ENCODE data around the gene TRMT10B.
A peak's percentile ranks its signal among the peaks of the same experiment; 100 is the strongest.

The TRMT10B gene, protein sequence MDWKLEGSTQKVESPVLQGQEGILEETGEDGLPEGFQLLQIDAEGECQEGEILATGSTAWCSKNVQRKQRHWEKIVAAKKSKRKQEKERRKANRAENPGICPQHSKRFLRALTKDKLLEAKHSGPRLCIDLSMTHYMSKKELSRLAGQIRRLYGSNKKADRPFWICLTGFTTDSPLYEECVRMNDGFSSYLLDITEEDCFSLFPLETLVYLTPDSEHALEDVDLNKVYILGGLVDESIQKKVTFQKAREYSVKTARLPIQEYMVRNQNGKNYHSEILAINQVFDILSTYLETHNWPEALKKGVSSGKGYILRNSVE

DNA sequence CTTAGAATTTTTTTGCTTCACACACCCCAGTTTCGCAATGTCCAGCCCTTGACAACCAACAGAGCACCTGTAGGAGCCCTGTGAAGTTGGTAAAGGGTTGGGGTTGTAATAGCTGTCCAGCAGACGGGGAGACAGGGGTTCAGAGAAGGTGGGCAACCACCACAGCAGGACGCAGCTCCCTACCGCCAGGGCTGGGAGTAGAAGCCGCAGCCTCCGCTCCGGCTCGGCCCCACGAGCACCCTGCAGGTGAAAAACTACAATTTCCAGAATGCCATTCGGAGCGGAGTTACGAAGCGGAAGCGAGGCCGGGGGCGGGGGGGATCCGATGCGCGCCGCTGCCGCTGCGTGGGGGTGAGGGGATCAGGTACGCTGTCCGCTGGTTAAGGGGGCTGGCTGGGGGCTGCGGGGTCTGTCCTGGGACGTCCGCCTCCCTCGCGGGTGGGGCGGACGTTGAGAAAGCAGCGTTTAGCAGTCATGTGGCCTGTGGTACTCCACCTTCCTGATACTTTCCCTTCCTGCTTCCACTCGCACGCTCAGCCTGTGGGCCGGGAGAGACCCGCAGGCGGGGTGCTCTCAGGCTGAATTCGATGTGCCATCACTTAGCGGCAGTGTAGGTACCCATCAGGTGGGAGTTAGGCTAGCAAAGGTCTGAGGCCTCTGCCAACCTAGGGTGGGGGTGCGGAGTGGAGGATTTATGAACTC, at the start of gene TRMT10B:
Gene TRMT10B (plus strand): TSS at position 317 of the 702 bp plus-strand sequence. CDS start 8,127 bp downstream, outside the sequence.
- TF ChIP-seq, protein P1, sequence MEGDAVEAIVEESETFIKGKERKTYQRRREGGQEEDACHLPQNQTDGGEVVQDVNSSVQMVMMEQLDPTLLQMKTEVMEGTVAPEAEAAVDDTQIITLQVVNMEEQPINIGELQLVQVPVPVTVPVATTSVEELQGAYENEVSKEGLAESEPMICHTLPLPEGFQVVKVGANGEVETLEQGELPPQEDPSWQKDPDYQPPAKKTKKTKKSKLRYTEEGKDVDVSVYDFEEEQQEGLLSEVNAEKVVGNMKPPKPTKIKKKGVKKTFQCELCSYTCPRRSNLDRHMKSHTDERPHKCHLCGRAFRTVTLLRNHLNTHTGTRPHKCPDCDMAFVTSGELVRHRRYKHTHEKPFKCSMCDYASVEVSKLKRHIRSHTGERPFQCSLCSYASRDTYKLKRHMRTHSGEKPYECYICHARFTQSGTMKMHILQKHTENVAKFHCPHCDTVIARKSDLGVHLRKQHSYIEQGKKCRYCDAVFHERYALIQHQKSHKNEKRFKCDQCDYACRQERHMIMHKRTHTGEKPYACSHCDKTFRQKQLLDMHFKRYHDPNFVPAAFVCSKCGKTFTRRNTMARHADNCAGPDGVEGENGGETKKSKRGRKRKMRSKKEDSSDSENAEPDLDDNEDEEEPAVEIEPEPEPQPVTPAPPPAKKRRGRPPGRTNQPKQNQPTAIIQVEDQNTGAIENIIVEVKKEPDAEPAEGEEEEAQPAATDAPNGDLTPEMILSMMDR (IDR thresholded peaks at IDR 0.05; ENCODE audit: control extremely low read depth, extremely low read depth, low read depth, missing control alignments): no peak
- CTCF ChIA-PET: no interaction called here
- POLR2A ChIA-PET: no interaction called here
- peak; percentile 89 for DNase-seq (ENCODE audit: extremely low spot score)

DNA sequence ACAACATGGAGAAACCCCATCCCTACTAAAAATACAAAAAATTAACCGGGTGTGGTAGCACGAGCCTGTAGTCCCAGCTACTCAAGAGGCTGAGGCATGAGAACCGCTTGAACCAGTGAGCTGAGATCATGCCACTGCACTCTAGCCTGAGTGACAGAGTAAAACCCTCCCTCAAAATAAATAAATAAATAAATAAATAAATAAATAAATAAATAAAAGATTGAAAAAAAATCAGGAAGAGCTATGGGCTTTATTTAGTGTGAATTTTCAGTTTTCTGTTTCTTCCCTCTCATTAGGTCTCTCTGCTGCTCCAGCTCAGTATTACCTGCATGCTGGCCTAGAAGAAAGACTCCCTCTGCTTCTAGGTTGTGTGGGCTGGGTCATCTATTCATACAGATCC, 47.8 kb upstream of the TRMT10B start:
- POLR2A ChIA-PET: no interaction called here

DNA sequence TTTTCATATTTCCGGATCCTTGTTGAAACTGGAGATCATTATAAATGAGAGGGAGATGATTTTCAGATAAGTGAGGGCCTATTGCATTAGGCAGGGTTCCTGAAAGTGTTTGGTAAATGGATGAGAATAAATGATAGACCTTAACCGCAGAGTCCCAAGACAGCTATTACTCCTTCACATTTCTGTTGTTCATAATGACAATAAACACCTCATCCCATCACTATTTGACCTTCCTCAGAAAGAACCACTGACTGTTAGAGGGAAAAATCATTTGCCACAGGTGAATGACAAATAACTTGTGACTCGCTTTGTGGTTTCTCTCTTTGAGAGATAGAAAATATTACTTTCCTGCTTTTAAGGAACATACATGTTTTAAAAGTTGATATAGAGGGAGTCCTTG, 47.3 kb upstream of the TRMT10B start:
- TF ChIP-seq, protein P1 (IDR thresholded peaks at IDR 0.05; ENCODE audit: control extremely low read depth, extremely low read depth, low read depth, missing control alignments): no peak
- ChIA-PET POLR2A (no interaction called here), CTCF (interaction anchor here (1.0 to 1.3 kb wide), 4 partner anchors 9 to 20 kb away, joined by 3 to 7 read pairs (median 4); no protein-coding TSS in a partner anchor)
- no peak for DNase-seq (ENCODE audit: extremely low spot score)

More for the DNA sequence above, 47.8 kb upstream of the TRMT10B start:
- DNase-seq (ENCODE audit: extremely low spot score): no peak
- TF ChIP-seq, protein P1 (IDR thresholded peaks at IDR 0.05; ENCODE audit: control extremely low read depth, extremely low read depth, low read depth, missing control alignments): no peak
- CTCF ChIA-PET: interaction anchor here (1.0 to 1.3 kb wide), 5 partner anchors 8 to 27 kb away, joined by 3 to 7 read pairs (median 4); no protein-coding TSS in a partner anchor

DNA sequence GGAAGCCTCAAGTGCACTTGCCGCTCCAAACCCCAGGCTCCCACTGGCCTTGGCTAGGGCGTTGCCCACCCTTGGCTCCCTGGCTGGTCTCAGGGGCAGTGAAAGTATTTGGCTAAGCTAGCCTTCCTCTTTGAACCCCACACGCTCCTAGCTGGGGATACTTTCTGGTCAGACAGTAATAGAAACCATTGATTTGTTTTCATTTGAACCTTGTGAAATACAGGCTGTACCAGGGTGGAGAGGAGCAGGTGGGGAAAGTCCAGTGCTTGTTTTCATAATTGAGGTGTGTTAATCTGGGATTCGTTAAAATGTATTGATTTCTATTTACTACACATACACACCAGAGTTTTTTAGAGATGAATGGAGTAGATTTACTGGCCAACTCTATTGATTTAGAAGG, 45.9 kb upstream of the TRMT10B start:
- ChIA-PET POLR2A (no interaction called here), CTCF (no interaction called here)
- no peak for DNase-seq (ENCODE audit: extremely low spot score)
- TF ChIP-seq, protein P1 (IDR thresholded peaks at IDR 0.05; ENCODE audit: control extremely low read depth, extremely low read depth, low read depth, missing control alignments): no peak

DNA sequence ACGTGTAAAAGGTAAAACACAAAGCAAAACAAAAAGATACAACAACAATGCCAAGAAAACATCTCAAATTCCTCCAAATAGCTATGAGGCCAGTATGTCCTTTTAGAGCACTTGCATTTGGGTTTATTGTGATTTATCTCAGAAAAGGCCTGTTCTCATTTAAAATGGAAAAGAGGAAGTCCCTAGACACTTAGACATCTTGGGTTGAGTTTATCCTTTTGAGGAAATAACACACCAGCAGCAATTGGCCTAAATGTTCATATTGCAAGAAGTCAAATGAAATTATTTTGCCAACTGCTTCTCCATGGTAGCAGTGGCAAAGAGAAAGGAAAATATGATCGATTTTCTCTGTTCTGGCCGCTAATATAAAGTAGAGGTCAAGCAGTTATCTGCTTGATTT, 43.6 kb upstream of the TRMT10B start:
- TF ChIP-seq, protein P1 (IDR thresholded peaks at IDR 0.05; ENCODE audit: control extremely low read depth, extremely low read depth, low read depth, missing control alignments): no peak
- no peak for DNase-seq (ENCODE audit: extremely low spot score)
- POLR2A ChIA-PET: no interaction called here
- CTCF ChIA-PET: no interaction called here

DNA sequence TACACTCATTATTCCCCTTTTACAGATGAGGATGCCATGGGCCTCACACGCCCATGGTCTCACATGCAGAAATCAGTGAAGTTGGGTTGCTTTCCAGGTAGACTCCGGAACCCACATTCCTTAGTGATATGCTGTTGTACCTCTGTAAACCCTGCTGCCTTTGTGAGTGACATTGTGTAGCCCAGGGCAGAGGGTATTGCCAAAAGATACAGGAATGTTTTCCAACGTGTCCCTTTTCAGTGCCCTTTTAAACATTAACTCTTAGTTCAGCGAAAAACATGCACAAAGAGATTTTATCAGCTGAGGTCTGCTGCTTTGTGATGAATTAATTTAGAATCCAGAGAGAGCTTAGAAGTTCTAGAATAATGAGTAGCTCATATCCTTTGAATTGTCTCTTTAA, 38.3 kb upstream of the TRMT10B start:
- ChIA-PET POLR2A (no interaction called here), CTCF (interaction anchor here (1.5 to 1.9 kb wide), 3 partner anchors 10 to 18 kb away, joined by 4 to 5 read pairs (median 4); no protein-coding TSS in a partner anchor)
- TF ChIP-seq, protein P1 (IDR thresholded peaks at IDR 0.05; ENCODE audit: control extremely low read depth, extremely low read depth, low read depth, missing control alignments): no peak
- DNase-seq (ENCODE audit: extremely low spot score): no peak

All from GM10248 (cell line).